UCSD-AML1 (cell line): ENCODE data around the gene KHDC1L.
"Not testable (repeated sequence)": the region's sequence is repeated elsewhere in the genome, so short reads cannot be mapped to it uniquely, and the experiment has no call there.

Source experiments
- DNase-seq: peaks from one replicate; lab custom pipeline; 2025; ENCODE audit not compliant: unreplicated experiment; lab: John Stamatoyannopoulos, UW

The KHDC1L gene

GRCh38 chr6:73207221-73207837, 18.0 kb downstream of the KHDC1L start:
- DNase-seq: no peak

- no peak for DNase-seq
These were observed 21.0 kb downstream of the KHDC1L start for GRCh38 chr6:73204252-73204651.

GRCh38 chr6:73203098-73203497, 22.2 kb downstream of the KHDC1L start:
- DNase-seq: no peak

GRCh38 chr6:73200735-73201134, 24.6 kb downstream of the KHDC1L start:
- no peak for DNase-seq

- DNase-seq: no peak
These were observed 25.0 kb downstream of the KHDC1L start for GRCh38 chr6:73200247-73200646.

- no peak for DNase-seq
These were observed 30.6 kb downstream of the KHDC1L start for GRCh38 chr6:73194744-73195143.

- not testable (repeated sequence) for DNase-seq
These were observed 32.0 kb downstream of the KHDC1L start for GRCh38 chr6:73193302-73193701.

GRCh38 chr6:73182021-73182607, 43.2 kb downstream of the KHDC1L start:
- no peak for DNase-seq

GRCh38 chr6:73180763-73181619, 44.3 kb downstream of the KHDC1L start:
- DNase-seq: no peak

GRCh38 chr6:73180076-73180738, 45.1 kb downstream of the KHDC1L start:
- DNase-seq: no peak

- DNase-seq: no peak
These were observed 47.9 kb downstream of the KHDC1L start for GRCh38 chr6:73177221-73177944.

- no peak for DNase-seq
These were observed 49.2 kb downstream of the KHDC1L start for GRCh38 chr6:73176057-73176456.

GRCh38 chr6:73174646-73175045, 50.6 kb downstream of the KHDC1L start:
- no peak for DNase-seq
